ENCODE measurements around the gene PCDH1.

DNA sequence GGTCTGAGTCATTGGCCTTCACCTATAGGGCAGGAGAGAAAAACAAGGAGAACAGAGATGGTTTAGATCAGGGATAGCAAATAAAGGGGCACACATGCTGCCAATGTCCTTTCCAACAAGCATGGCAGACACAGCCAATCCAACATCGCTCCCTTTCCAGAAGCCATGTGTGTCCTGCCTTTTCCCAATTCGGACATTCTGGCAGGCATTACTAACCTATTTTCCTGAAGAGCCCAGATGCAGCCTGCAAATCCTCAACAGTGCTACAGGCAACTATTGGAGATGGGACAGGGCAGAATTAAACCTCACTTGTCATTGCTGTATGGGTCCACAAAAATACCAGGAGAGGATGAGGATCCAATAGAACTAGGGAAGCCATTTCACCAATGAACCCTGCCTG lies 12.8 kb downstream of the PCDH1 start:
- TF ChIP-seq, protein P1, sequence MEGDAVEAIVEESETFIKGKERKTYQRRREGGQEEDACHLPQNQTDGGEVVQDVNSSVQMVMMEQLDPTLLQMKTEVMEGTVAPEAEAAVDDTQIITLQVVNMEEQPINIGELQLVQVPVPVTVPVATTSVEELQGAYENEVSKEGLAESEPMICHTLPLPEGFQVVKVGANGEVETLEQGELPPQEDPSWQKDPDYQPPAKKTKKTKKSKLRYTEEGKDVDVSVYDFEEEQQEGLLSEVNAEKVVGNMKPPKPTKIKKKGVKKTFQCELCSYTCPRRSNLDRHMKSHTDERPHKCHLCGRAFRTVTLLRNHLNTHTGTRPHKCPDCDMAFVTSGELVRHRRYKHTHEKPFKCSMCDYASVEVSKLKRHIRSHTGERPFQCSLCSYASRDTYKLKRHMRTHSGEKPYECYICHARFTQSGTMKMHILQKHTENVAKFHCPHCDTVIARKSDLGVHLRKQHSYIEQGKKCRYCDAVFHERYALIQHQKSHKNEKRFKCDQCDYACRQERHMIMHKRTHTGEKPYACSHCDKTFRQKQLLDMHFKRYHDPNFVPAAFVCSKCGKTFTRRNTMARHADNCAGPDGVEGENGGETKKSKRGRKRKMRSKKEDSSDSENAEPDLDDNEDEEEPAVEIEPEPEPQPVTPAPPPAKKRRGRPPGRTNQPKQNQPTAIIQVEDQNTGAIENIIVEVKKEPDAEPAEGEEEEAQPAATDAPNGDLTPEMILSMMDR (IDR thresholded peaks at IDR 0.05) = no peak
- no peak for TF ChIP-seq POLR2A (IDR thresholded peaks at IDR 0.05)

Data from lower leg skin (tissue), 3 donors.